Measurements from ENCODE around the gene RAPGEF5.
"Not testable (repeated sequence)": the region's sequence is repeated elsewhere in the genome, so short reads cannot be mapped to it uniquely, and the experiment has no call there.

Gene RAPGEF5

DNA sequence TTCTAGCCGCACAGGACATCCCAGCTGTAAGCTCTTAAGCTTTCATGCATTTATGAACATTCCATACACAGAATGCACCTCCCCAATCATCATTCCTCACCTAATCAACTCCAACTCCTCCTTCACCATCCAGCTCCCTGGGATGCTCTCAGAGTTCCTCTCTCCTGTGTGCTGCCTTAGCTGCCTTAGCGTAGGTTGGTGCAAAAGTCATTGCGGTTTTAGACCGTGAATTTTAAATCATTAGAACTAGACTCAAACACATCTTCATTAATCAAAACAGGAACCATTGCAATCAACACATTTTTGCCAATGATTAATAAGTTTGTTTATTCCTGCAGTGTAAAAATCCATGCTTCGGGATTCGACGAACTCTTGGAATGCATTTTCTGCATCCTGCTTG is 251.4 kb downstream of the RAPGEF5 start:
- H3K27ac ChIP-seq (ENCODE audit: low read depth, low read length): no peak overlapping the region
- no peak overlapping the region for H3K9ac ChIP-seq (ENCODE audit: low read length)
- H3K4me3 ChIP-seq (ENCODE audit: low read length): no peak overlapping the region

DNA sequence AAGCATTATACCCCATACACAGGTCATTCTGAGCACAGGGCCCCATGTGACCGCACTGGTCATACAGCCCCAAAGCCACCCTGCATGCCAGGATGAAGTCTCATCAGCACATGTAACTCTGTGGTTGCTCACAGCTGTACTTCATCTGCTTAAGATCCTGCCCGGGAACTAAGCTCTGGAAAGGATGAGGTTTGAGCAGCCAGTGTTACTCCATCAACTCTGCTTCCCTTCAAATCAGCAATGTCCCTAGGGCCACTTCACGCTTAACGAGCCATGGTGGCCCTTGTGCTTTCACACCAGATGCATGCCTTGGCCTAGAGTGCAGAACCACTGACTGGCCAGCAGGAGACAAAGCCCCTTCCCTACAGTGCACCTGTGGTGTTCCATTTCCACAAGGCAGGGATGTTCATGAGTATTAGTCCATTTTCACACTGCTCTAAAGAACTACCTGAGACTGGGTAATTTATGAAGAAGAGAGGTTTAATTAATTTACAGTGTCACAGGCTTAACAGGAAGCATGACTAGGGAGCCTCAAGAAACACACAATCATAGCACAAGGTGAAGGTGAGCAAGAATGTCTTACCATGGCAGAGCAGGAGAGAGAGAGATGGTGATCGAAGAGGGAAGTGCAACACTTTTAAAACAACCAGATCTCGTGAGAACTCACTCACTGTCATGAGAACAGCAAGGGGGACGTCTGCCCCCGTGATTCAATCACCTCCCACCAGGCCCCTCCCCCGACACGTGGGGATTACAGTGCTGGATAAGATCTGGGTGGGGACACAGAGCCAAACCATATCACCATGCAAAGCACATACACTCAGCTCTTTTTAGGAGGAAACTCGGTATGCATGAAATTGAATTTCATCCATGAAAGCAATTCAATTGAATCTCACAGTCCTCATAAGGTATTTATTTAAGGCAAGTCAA is 262.3 kb downstream of the RAPGEF5 start:
- Histone ChIP-seq H3K4me3 (ENCODE audit: low read length) (no peak overlapping the region), H3K27ac (ENCODE audit: low read depth, low read length) (no peak overlapping the region), H3K9ac (ENCODE audit: low read length) (no peak overlapping the region)

More for the DNA sequence above, 251.4 kb downstream of the RAPGEF5 start:
- Histone ChIP-seq H3K27me3 (ENCODE audit: control insufficient read depth, insufficient read depth, low read length) (no peaks in the 10 kb centered on the region), H3K36me3 (ENCODE audit: control insufficient read depth, insufficient read depth, low read length) (no peaks in the 10 kb centered on the region), H3K4me1 (ENCODE audit: control insufficient read depth, insufficient read depth, low read length) (no peaks in the 10 kb centered on the region)

DNA sequence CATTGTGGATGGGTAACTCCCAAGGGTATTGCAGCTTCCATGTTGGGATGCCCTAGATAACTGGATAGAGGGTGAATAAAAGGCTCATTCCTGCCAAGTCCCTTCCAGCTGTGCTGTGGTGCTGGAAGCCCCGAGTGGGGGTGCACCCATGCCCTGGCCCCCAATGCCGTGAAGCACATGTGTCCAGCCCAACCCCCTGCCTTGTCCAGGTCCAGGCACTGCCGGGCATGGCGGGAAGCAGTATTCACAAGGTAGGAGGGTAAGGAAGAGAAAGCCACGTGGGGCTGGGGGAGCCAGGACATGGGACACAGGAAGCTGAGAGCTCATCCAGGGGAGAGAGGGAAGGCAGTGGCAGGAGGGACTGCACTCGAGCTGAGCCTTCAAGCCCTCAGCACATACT is 263.0 kb downstream of the RAPGEF5 start:
- no peak overlapping the region for H3K27ac ChIP-seq (ENCODE audit: low read depth, low read length)
- no peaks in the 10 kb centered on the region for H3K4me1 ChIP-seq (ENCODE audit: control insufficient read depth, insufficient read depth, low read length)
- H3K36me3 ChIP-seq (ENCODE audit: control insufficient read depth, insufficient read depth, low read length): no peaks in the 10 kb centered on the region

More for the DNA sequence above, 262.3 kb downstream of the RAPGEF5 start:
- Histone ChIP-seq H3K4me1 (ENCODE audit: control insufficient read depth, insufficient read depth, low read length) (no peaks in the 10 kb centered on the region), H3K36me3 (ENCODE audit: control insufficient read depth, insufficient read depth, low read length) (no peaks in the 10 kb centered on the region), H3K27me3 (ENCODE audit: control insufficient read depth, insufficient read depth, low read length) (no peaks in the 10 kb centered on the region)

DNA sequence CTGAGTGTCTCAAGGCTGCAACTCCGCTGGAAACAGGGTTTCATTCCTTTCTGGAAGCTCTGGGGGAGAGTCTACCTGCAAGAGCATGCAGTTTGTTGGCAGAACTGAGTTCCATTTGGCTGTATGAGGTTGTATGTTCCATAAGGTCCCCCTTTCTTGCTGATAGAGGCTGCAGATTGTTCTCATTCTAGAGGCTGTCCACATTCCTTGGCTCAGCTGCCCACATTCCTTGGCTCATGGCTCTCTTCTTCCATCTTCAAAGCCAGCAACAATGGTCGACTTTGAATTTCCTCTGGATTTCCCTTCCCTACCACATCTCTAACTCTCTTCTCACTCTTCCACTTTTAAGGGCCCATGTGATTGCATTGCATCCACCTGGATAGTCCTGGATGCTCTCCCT is 264.0 kb downstream of the RAPGEF5 start:
- no peaks in the 10 kb centered on the region for H3K36me3 ChIP-seq (ENCODE audit: control insufficient read depth, insufficient read depth, low read length)
- H3K27me3 ChIP-seq (ENCODE audit: control insufficient read depth, insufficient read depth, low read length): no peaks in the 10 kb centered on the region
- H3K9ac ChIP-seq (ENCODE audit: low read length): no peak overlapping the region
- no peak overlapping the region for H3K27ac ChIP-seq (ENCODE audit: low read depth, low read length)
- H3K4me3 ChIP-seq (ENCODE audit: low read length): no peak overlapping the region
- no peaks in the 10 kb centered on the region for H3K4me1 ChIP-seq (ENCODE audit: control insufficient read depth, insufficient read depth, low read length)

More for the DNA sequence above, 263.0 kb downstream of the RAPGEF5 start:
- Histone ChIP-seq H3K9ac (ENCODE audit: low read length) (no peak overlapping the region), H3K27me3 (ENCODE audit: control insufficient read depth, insufficient read depth, low read length) (no peaks in the 10 kb centered on the region), H3K4me3 (ENCODE audit: low read length) (no peak overlapping the region)

DNA sequence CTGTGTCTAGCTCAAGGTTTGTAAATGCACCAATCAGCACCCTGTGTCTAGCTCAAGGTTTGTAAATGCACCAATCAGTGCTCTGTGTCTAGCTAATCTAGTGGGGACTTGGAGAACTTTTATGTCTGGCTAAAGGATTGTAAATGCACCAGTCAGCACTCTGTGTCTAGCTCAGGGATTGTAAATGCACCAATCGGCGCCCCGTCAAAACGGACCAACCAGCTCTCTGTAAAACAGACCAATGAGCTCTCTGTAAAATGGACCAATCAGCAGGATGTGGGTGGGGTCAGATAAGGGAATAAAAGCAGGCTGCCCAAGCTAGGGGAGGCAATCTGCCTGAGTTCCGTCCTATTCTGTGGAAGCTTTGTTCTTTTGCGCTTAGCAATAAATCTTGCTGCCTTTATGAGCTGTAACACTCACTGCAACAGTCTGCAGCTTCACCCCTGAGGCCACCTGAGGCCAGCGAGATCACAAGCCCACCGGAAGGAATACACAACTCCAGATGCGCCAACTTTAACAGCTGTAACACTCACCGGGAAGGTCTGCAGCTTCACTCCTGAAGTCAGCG is 265.9 kb downstream of the RAPGEF5 start:
- not testable (repeated sequence) for H3K9ac ChIP-seq (ENCODE audit: low read length); H3K4me3 ChIP-seq (ENCODE audit: low read length); H3K4me1 ChIP-seq (ENCODE audit: control insufficient read depth, insufficient read depth, low read length); H3K27me3 ChIP-seq (ENCODE audit: control insufficient read depth, insufficient read depth, low read length); H3K27ac ChIP-seq (ENCODE audit: low read depth, low read length); H3K36me3 ChIP-seq (ENCODE audit: control insufficient read depth, insufficient read depth, low read length)

DNA sequence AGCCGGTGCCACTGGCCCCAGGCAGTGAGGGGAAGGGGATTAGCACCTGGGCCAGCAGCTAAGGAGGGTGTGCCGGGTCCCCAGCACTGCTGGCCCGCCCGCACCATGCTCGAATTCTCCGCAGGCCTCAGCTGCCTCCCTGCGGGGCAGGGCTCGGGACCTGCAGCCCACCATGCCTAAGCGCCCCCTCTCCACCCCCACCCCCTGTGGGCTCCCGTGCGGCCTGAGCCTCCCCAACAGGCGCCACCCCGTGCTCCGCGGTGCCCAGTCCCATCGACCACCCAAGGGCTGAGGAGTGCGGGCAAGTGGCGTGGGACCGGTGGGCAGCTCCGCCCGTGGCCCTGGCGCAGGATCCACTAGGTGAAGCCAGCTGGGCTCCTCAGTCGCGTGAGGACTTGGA is 266.4 kb downstream of the RAPGEF5 start:
- Histone ChIP-seq H3K27me3 (ENCODE audit: control insufficient read depth, insufficient read depth, low read length) (no peaks in the 10 kb centered on the region), H3K27ac (ENCODE audit: low read depth, low read length) (no peak overlapping the region), H3K4me1 (ENCODE audit: control insufficient read depth, insufficient read depth, low read length) (no peaks in the 10 kb centered on the region), H3K36me3 (ENCODE audit: control insufficient read depth, insufficient read depth, low read length) (no peaks in the 10 kb centered on the region), H3K9ac (ENCODE audit: low read length) (no peak overlapping the region), H3K4me3 (ENCODE audit: low read length) (no peak overlapping the region)

DNA sequence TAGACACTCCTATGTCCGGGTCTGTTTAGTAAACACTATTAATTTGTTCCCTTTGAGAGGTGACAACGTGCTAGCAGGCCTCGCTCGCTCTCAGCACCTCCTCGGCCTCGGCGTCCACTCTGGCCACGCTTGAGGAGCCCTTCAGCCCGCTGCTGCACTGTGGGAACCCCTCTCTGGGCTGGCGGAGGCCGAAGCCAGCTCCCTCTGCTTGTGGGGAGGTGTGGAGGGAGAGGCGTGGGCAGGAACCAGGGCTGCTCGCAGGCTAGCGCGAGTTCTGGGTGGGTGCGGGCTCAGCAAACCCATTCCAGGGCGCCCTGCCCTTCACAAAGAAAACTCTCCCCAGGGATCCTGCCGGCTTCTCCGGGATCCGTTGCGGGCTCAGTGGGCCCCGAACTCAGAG is 266.8 kb downstream of the RAPGEF5 start:
- no peak overlapping the region for H3K9ac ChIP-seq (ENCODE audit: low read length)
- H3K4me3 ChIP-seq (ENCODE audit: low read length): no peak overlapping the region
- no peak overlapping the region for H3K27ac ChIP-seq (ENCODE audit: low read depth, low read length)
- no peaks in the 10 kb centered on the region for H3K36me3 ChIP-seq (ENCODE audit: control insufficient read depth, insufficient read depth, low read length)
- H3K4me1 ChIP-seq (ENCODE audit: control insufficient read depth, insufficient read depth, low read length): no peaks in the 10 kb centered on the region
- no peaks in the 10 kb centered on the region for H3K27me3 ChIP-seq (ENCODE audit: control insufficient read depth, insufficient read depth, low read length)

DNA sequence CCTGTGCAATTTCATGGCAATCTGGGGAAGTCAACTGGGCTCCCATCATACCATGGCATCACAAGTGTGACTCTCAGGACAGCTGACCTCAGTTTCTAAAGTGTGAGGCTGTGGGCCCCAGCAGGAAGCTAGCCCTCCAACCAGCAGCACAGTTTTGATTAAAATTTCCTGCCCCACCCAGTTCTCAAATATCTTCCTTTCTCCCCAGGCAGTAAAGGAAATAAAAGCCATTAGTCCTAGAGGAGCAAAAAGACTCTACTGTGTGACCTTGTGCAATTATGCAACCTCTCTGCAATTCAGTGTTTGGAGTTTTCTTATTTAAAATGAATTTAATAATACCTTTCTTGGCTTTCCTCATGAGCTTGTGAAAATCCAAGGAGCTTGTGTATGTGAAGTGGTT is 268.1 kb downstream of the RAPGEF5 start:
- Histone ChIP-seq H3K27ac (ENCODE audit: low read depth, low read length) (no peak overlapping the region), H3K27me3 (ENCODE audit: control insufficient read depth, insufficient read depth, low read length) (no peaks in the 10 kb centered on the region)

DNA sequence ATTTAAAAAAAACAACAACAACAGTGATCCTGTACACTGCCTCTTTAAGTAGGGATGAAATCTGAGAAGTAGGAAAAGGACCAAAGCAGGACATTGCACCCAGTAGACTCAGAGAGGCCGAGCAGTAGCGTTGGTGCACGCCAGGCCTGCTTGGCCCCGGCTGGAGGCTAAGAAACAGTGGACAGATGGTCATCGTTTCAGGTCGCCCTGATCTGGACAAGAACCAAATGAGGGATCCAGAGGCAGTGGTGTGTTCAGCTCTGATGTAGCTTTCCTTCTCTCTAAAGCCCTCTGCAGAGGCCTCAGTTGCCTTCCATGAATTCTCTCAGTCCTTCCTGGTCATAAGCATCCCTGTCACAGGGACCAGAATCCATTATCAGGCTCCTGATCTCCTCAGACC is 269.1 kb downstream of the RAPGEF5 start:
- no peaks in the 10 kb centered on the region for H3K27me3 ChIP-seq (ENCODE audit: control insufficient read depth, insufficient read depth, low read length)
- H3K4me3 ChIP-seq (ENCODE audit: low read length): no peak overlapping the region
- no peak overlapping the region for H3K27ac ChIP-seq (ENCODE audit: low read depth, low read length)
- no peaks in the 10 kb centered on the region for H3K36me3 ChIP-seq (ENCODE audit: control insufficient read depth, insufficient read depth, low read length)
- H3K4me1 ChIP-seq (ENCODE audit: control insufficient read depth, insufficient read depth, low read length): no peaks in the 10 kb centered on the region
- H3K9ac ChIP-seq (ENCODE audit: low read length): no peak overlapping the region

More for the DNA sequence above, 268.1 kb downstream of the RAPGEF5 start:
- Histone ChIP-seq H3K36me3 (ENCODE audit: control insufficient read depth, insufficient read depth, low read length) (no peaks in the 10 kb centered on the region), H3K4me3 (ENCODE audit: low read length) (no peak overlapping the region), H3K4me1 (ENCODE audit: control insufficient read depth, insufficient read depth, low read length) (no peaks in the 10 kb centered on the region), H3K9ac (ENCODE audit: low read length) (no peak overlapping the region)

DNA sequence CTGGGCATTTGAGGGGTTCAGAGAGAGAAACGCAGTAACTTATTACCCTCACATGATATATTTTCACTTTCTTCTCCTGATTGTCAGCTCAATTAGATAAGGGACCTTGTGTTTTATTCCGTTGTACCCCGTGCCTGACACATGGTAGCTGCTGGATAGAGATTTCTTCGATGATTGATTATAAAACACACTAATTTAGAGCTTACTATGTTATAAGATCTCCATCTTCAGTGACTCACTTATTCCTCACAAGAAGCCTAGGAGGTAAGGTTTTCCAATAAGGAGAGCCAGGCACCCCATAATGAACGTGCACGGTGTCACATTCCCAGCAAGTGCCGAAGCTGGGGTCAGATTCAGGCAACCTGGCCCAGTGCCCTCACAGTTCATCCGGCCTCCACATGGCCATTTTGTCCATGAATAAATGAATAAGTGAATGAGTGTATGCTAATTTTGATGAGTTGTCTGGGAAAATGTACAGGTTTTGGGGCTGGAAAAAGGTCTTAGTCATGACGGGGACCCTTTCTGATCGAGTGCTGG is 273.2 kb downstream of the RAPGEF5 start:
- Histone ChIP-seq H3K9ac (ENCODE audit: low read length) (peak overlapping the region; percentile 69), H3K4me3 (ENCODE audit: low read length) (peak overlapping the region; percentile 75), H3K36me3 (ENCODE audit: control insufficient read depth, insufficient read depth, low read length) (no peaks in the 10 kb centered on the region), H3K4me1 (ENCODE audit: control insufficient read depth, insufficient read depth, low read length) (no peaks in the 10 kb centered on the region), H3K27ac (ENCODE audit: low read depth, low read length) (peak overlapping the region; percentile 64), H3K27me3 (ENCODE audit: control insufficient read depth, insufficient read depth, low read length) (no peaks in the 10 kb centered on the region)

DNA sequence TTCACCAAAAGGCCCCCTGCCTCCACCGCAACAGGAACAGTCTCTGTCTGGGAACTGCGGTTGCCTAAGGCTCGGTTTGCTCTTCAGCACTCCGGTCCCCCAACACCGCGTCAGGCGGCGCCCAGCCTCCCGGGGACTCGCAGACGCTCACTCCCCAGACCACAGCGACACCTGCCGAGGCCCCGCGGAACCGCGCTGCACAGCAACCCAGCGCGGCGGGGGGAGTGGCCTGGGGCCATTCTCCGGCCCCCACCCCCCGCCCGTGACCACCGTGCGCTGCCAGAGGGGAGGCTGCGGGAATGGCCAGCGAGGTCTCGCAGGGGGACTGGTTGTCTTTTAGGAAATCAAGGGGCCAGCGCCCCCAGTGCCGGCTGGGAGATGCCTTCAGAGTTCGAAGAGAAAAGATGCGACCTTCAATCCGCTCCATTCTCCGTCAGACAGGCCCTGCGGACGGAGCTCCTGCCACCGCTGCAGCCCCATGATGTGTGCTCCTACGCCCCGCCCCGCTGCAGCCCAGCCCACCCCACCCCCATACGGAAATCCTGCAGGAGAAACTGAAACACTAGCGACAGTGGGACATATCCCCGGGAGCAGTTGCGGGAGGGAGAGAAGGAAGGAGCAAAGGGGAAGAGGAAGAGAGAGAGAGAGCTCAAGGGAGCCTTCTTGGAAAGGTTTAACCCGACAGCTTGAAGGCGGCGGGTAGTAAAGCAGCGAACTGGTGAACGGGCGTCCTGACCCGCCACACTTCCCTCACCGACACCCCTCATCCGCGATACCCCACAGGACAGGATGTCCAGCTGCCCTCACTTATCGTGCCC is 273.9 kb downstream of the RAPGEF5 start:
- no peaks in the 10 kb centered on the region for H3K36me3 ChIP-seq (ENCODE audit: control insufficient read depth, insufficient read depth, low read length)
- no peaks in the 10 kb centered on the region for H3K27me3 ChIP-seq (ENCODE audit: control insufficient read depth, insufficient read depth, low read length)
- H3K4me3 ChIP-seq (ENCODE audit: low read length): peak overlapping the region; percentile 75
- H3K9ac ChIP-seq (ENCODE audit: low read length): peak overlapping the region; percentile 69
- no peaks in the 10 kb centered on the region for H3K4me1 ChIP-seq (ENCODE audit: control insufficient read depth, insufficient read depth, low read length)
- peak overlapping the region; percentile 64 for H3K27ac ChIP-seq (ENCODE audit: low read depth, low read length)

DNA sequence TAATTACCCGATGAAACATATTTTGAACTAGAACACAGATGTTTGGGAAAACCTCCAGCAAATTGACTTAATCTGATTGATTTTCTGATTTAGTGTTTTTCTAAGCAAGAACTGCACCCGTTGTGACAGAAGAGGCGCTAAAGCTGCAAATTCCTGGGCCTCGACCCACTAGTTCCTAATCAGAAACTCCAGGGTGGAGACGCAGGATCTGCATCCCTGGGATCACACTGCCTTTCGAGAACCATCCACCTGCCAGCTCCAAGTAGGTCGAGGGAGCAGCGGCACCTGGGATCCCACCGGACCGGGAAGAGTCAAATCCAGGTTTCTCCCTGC is 274.4 kb downstream of the RAPGEF5 start:
- Histone ChIP-seq H3K27ac (ENCODE audit: low read depth, low read length) (no peak overlapping the region), H3K4me1 (ENCODE audit: control insufficient read depth, insufficient read depth, low read length) (no peaks in the 10 kb centered on the region), H3K4me3 (ENCODE audit: low read length) (peak overlapping the region; percentile 75), H3K27me3 (ENCODE audit: control insufficient read depth, insufficient read depth, low read length) (no peaks in the 10 kb centered on the region), H3K36me3 (ENCODE audit: control insufficient read depth, insufficient read depth, low read length) (no peaks in the 10 kb centered on the region), H3K9ac (ENCODE audit: low read length) (no peak overlapping the region)

Measured in rectal smooth muscle tissue (tissue), 1 donor.